Muscle layer of duodenum (tissue), 2 donors: ENCODE results near the gene CHST13.
"Not testable (repeated sequence)": the region's sequence is repeated elsewhere in the genome, so short reads cannot be mapped to it uniquely, and the experiment has no call there.

Experiments used
- H3K27ac ChIP-seq: one replicate; pipeline ENCODE4 v1.7.0; 2013; ENCODE audit warnings: mild to moderate bottlenecking, low read length
- H3K27me3 ChIP-seq: one replicate; pipeline ENCODE4 v1.7.0; 2013; ENCODE audit warnings: low read depth, mild to moderate bottlenecking, control low read depth, low read length
- H3K36me3 ChIP-seq, 2 donors: one replicate each; pipeline ENCODE4 v1.7.0; 2013; ENCODE audit warnings: low read length in 2 of 2, control low read depth in 1 of 2, mild to moderate bottlenecking in 1 of 2; ENCODE audit not compliant: insufficient read depth in 2 of 2, control insufficient read depth in 1 of 2
- H3K4me1 ChIP-seq, 2 donors: one replicate each; pipeline ENCODE4 v1.7.0; 2013; ENCODE audit warnings: low read length in 2 of 2, mild to moderate bottlenecking in 2 of 2, control low read depth in 1 of 2, moderate library complexity in 1 of 2; ENCODE audit not compliant: insufficient read depth in 2 of 2, control insufficient read depth in 1 of 2
- H3K4me3 ChIP-seq, 2 donors: one replicate each; pipeline ENCODE4 v1.7.0; 2013; ENCODE audit warnings: low read length in 2 of 2, low read depth in 1 of 2, mild to moderate bottlenecking in 1 of 2
- H3K9me3 ChIP-seq, 2 donors: one replicate each; pipeline ENCODE4 v1.7.0; 2013; ENCODE audit warnings: low read length in 2 of 2, control low read depth in 1 of 2, mild to moderate bottlenecking in 1 of 2; ENCODE audit not compliant: control insufficient read depth in 1 of 2
- donor health status: healthy.

CHST13 gene

DNA sequence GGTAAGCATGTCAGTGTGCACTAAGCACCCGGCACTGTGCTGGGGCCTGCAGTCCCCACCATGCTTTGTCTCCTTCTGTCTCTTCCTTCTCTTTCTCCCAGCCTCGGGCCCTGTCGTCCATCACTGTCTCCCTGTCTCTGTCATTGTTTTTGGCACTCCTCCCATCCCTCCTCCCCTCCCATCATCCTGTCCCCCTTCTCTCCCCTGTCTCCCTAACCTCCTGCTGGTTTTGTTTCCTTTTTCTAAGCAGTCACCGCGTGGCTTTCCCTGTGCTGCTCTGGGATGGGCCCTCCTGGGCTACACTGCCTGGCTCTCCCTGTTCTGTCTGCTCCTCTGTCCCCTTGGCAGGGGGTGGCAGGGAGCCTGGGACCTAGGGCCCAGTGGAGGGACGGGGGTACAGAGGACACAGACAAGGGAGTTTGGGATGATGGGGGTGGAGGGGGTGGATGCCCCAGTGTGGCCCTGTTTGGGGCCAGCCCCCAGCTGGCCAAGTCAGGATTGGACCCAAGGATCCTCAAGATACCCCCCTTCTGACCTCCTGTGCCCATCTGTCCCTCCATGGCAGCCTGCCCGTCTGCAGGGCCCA is 5.7 kb downstream of the CHST13 start:
- Histone ChIP-seq H3K4me1 (peaks cover under 1 to 2% of the 10 kb centered on the region in 2 donors), H3K36me3 (no peaks in the 10 kb centered on the region), H3K27me3 (no peaks in the 10 kb centered on the region), H3K4me3 (no peak overlapping the region), H3K9me3 (no peaks in the 10 kb centered on the region), H3K27ac (no peak overlapping the region)

GRCh38 chr3:126530171-126531050 is 6.5 kb downstream of the CHST13 start:
- Histone ChIP-seq H3K27ac (no peak overlapping the region), H3K4me1 (no peaks in the 10 kb centered on the region), H3K27me3 (no peaks in the 10 kb centered on the region)

DNA sequence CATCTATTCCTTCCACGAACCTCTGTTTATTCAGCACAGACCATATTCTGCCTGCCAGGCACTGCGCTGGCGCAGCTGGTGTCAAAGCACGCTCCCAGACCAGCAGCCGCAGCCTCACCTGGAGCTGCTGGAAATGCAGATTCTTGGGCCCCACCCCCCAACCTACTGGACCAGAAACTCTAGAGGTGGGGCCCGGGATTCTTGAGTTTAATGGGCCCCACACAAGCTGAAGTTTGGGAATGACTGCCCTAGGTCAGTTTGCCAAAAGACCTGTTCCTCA is 7.0 kb downstream of the CHST13 start:
- Histone ChIP-seq H3K9me3 (no peaks in the 10 kb centered on the region), H3K27ac (no peak overlapping the region), H3K27me3 (peaks cover 4% of the 10 kb centered on the region), H3K4me3 (no peak overlapping the region), H3K36me3 (no peaks in the 10 kb centered on the region), H3K4me1 (no peaks in the 10 kb centered on the region)

More at GRCh38 chr3:126530171-126531050, 6.5 kb downstream of the CHST13 start:
- no peaks in the 10 kb centered on the region for H3K36me3 ChIP-seq
- no peaks in the 10 kb centered on the region for H3K9me3 ChIP-seq
- no peak overlapping the region for H3K4me3 ChIP-seq

DNA sequence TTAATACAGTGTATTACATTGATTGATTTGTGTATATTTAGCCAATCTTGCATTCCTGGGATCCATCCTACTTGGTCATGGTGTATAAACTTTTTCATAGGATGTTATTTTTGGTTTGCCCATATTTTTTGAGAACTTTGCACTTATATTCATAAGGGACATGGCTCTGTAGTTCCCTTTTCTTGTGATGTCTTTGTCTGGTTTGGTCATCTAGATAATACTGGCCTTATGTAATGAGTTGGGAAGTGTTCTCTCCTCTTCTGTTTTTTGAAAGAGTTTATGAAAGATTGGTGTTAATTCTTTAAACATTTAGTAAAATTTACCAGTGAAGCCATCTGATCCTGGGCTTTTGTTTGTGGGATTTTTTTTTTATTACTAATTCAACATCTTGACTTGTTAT is 9.6 kb downstream of the CHST13 start:
- Histone ChIP-seq H3K4me3 (no peak overlapping the region), H3K9me3 (no peaks in the 10 kb centered on the region), H3K27ac (no peak overlapping the region), H3K27me3 (peaks cover 4% of the 10 kb centered on the region), H3K36me3 (no peaks in the 10 kb centered on the region), H3K4me1 (no peaks in the 10 kb centered on the region)

- H3K36me3 ChIP-seq, H3K4me1 ChIP-seq, H3K27me3 ChIP-seq, H3K27ac ChIP-seq, H3K9me3 ChIP-seq, H3K4me3 ChIP-seq: not testable (repeated sequence)
Measured at GRCh38 chr3:126534716-126535115, 10.8 kb downstream of the CHST13 start.

DNA sequence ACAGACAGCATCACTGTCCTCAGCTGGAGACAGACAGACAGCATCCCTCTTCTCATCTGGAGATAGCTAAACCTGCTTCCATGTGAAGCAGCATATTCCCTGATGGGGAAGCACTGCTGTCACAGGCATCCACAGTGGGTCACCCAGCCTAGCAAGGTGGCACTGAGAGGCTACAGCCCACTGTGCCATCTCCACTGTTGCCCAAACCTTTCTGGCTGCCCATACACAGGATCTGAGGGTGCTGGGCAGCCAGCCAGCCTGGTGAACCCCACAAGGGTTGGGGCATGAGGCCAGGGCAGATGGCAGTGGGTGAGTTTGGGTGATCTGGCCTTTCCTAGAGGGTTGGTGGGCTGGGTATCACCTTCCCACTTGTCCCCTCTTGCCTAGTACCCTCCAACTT is 11.7 kb downstream of the CHST13 start:
- H3K9me3 ChIP-seq, result no peaks in the 10 kb centered on the region
- H3K27ac ChIP-seq, result no peak overlapping the region
- H3K27me3 ChIP-seq, result peaks cover 4% of the 10 kb centered on the region
- peaks cover 0 to 6% of the 10 kb centered on the region in 2 donors for H3K4me1 ChIP-seq
- H3K4me3 ChIP-seq, result no peak overlapping the region
- H3K36me3 ChIP-seq, result no peaks in the 10 kb centered on the region

DNA sequence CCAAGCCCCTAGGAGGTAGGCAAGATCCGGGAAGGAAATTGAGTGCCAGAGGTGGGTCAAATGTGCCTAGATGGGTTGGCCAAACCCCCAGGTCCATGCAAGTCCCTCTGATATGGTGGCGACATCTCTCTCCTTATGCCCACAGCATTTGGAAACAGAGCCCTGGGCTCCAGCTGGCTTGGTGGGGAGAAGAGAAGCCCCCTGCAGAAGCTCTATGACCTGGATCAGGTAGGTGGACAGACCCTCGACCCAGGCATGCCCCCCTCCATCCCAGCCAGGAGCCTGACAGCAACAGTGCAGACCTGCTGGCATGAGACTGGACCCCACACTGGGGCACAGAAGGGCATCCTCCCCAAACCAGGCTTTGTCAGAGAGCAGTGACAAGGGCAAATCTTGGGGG is 12.2 kb downstream of the CHST13 start:
- Histone ChIP-seq H3K27me3 (peaks cover 4% of the 10 kb centered on the region), H3K27ac (no peak overlapping the region), H3K36me3 (no peaks in the 10 kb centered on the region), H3K9me3 (no peaks in the 10 kb centered on the region), H3K4me3 (no peak overlapping the region), H3K4me1 (peaks cover 0 to 8% of the 10 kb centered on the region in 2 donors)

GRCh38 chr3:126537116-126537729 is 13.3 kb downstream of the CHST13 start:
- Histone ChIP-seq H3K36me3 (no peaks in the 10 kb centered on the region), H3K4me3 (no peak overlapping the region), H3K9me3 (no peaks in the 10 kb centered on the region), H3K4me1 (peaks cover 0 to 8% of the 10 kb centered on the region in 2 donors), H3K27me3 (peaks cover 4% of the 10 kb centered on the region), H3K27ac (no peak overlapping the region)

DNA sequence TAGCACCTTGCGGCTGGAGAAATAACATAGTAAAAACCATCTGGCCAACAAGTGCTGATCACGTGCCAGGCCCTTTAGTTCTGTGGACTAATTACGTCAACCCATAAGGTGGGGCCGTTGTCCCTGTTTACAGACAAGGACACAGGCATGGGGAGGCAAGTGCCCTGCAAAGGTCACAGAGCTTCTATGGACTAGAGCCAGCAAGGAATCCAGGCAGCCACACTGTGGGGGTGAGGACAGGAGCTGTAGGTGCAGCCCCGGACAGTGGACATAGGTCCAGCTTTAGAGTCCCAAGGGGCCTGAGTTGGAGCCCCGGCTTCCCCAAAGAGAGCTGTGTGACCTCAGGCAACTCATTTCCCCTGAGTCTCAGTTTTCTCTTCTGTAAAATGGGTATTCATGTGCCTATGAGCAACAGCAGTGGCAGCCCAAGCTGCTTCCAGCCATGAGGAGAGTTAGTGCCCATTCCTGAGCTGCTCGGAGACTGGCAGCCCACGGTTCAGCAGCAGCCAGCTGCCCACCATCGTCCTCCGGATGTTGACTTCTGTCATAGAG is 13.9 kb downstream of the CHST13 start:
- peaks cover 0 to 8% of the 10 kb centered on the region in 2 donors for H3K4me1 ChIP-seq

GRCh38 chr3:126538316-126538715 is 14.4 kb downstream of the CHST13 start:
- H3K4me3 ChIP-seq, result no peak overlapping the region
- peaks cover 4% of the 10 kb centered on the region for H3K27me3 ChIP-seq
- peaks cover 0 to 8% of the 10 kb centered on the region in 2 donors for H3K4me1 ChIP-seq
- H3K9me3 ChIP-seq, result no peaks in the 10 kb centered on the region
- no peaks in the 10 kb centered on the region for H3K36me3 ChIP-seq
- H3K27ac ChIP-seq, result no peak overlapping the region

More for the DNA sequence above, 13.9 kb downstream of the CHST13 start:
- no peak overlapping the region for H3K27ac ChIP-seq
- H3K4me3 ChIP-seq, result no peak overlapping the region
- no peaks in the 10 kb centered on the region for H3K36me3 ChIP-seq
- H3K9me3 ChIP-seq, result no peaks in the 10 kb centered on the region
- H3K27me3 ChIP-seq, result peaks cover 4% of the 10 kb centered on the region

- Histone ChIP-seq H3K4me3 (no peak overlapping the region), H3K9me3 (no peaks in the 10 kb centered on the region), H3K27me3 (peaks cover 4% of the 10 kb centered on the region), H3K36me3 (no peaks in the 10 kb centered on the region), H3K4me1 (peaks cover 0 to 8% of the 10 kb centered on the region in 2 donors), H3K27ac (no peak overlapping the region)
Measured at GRCh38 chr3:126538966-126539365, 15.0 kb downstream of the CHST13 start.
